GM12865 (cell line): Measurements from ENCODE around the gene ADCY9.

Experiments
- DNase-seq: peaks from one replicate; pipeline ENCODE4 v3.0.0; 2010; ENCODE audit warnings: low read depth
- H3K4me3 ChIP-seq: 2 replicates; pipeline ENCODE4 v1.5.1; 2011; ENCODE audit warnings: mild to moderate bottlenecking, low read depth, low read length, control low read depth
- CTCF ChIP-seq: IDR thresholded peaks from 2 replicates; pipeline ENCODE4 v1.5.1; 2011; ENCODE audit warnings: low read length, control low read depth, low read depth, inconsistent platforms; ENCODE audit not compliant: insufficient read depth; ENCODE audit errors: missing control alignments

Gene ADCY9

GRCh38 chr16:3915426-3916260, 200.6 kb downstream of the ADCY9 start:
- TF ChIP-seq CTCF = no peak
- no peak for DNase-seq
- H3K4me3 ChIP-seq = no peak overlapping the region

GRCh38 chr16:3912897-3913296, 203.3 kb downstream of the ADCY9 start:
- DNase-seq = no peak
- no peak for TF ChIP-seq CTCF
- H3K4me3 ChIP-seq = no peak overlapping the region
